Activated CD8-positive, alpha-beta T cell treated with anti-CD3 and anti-CD28 coated beads, Interleukin-2, amount 10 ng/mL, durations not matched to agents 7 days and 5 days (primary cell): ENCODE data around the gene WASF3. TPM values are rescaled to one million over a fixed set of nuclear protein-coding genes. Genes with fewer than 3 reads are reported as not detected.

ENCODE experiments used
- ATAC-seq: fragments of 150-1000 bp; cut with Tn5 transposase; one replicate; pipeline ENCODE4 v1.10.0; 2021; ENCODE audit warnings: moderate library complexity
- CTCF ChIA-PET: fragments of 350-600 bp; sonication (Branson Sonifier 250); formaldehyde crosslinking; loops from one replicate; lab custom pipeline; 2021; ENCODE audit warnings: antibody characterized with exemption; lab: Charles Lee
- POLR2A ChIA-PET: fragments of 350-600 bp; sonication (Branson Sonifier 250); formaldehyde crosslinking; loops from one replicate; lab custom pipeline; 2021; ENCODE audit warnings: antibody characterized with exemption; lab: Charles Lee
- DNase-seq: peaks from one replicate; pipeline ENCODE4 v3.0.0-alpha.2; 2020
- H3K27ac Mint-ChIP-seq: one replicate; pipeline ENCODE4 v1.8.0; 2021; ENCODE audit warnings: mild to moderate bottlenecking, mixed read lengths
- H3K27me3 Mint-ChIP-seq: one replicate; pipeline ENCODE4 v1.8.0; 2021; ENCODE audit warnings: low read depth, mixed read lengths
- H3K36me3 Mint-ChIP-seq: one replicate; pipeline ENCODE4 v1.8.0; 2021; ENCODE audit warnings: low read depth, mixed read lengths
- H3K4me1 Mint-ChIP-seq: one replicate; pipeline ENCODE4 v1.8.0; 2021; ENCODE audit warnings: low read depth, mixed read lengths
- H3K4me3 Mint-ChIP-seq: one replicate; pipeline ENCODE4 v1.8.0; 2021; ENCODE audit warnings: mild to moderate bottlenecking, mixed read lengths
- H3K9me3 Mint-ChIP-seq: one replicate; pipeline ENCODE4 v1.8.0; 2022; ENCODE audit warnings: mixed read lengths; ENCODE audit not compliant: insufficient read depth
- total RNA-seq, 2 experiments: library from RNA; stranded (reverse); gene quantifications; one replicate each; pipeline ENCODE4 v1.2.3, GENCODE V29; 2021

The WASF3 gene
- total RNA-seq: not detected

DNA sequence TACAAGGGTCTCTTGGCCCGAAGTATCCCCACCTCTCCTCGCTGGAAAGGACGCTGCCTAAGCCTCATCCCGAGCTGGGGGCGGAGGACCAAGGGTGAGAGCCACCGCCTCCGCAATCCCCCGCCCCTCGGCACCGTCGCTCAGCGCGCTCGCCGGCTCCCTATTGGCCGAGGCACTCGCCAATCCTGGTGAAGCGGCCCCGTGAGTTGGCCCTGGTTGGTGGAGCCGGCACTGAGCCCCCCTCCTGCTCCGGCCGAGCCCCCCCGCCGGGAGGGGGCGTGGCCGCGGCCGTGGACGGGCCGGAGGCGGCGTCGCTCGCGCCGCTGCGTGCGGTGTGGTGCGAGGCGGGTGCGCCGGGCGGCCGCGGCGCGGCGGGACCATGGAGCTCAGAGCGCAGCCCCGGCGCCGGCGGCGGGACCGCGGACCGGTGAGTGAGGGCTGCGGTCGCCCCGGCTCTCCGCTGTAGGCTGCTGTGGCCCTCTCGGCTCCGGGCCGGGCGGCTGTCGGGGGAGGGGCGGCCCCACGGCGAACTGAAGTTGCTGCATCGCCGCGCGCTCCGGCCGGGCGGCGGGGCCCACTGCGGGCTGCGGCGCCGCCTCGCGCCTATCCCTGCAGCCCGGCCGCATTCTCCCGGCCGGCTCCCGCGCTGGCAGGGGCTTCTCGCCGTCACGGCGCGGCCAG, at the start of gene WASF3:
WASF3 (plus strand) TSS at position 291 of the 681 bp plus-strand sequence. CDS start 84,588 bp downstream, outside the sequence.
- ATAC-seq (peak; percentile 94), DNase-seq (peak; percentile 62)
- ChIA-PET POLR2A (no interaction called here), CTCF (no interaction called here)
- Mint-ChIP-seq H3K4me1 (peaks cover 3% of the 10 kb centered on the region), H3K9me3 (peaks cover 3% of the 10 kb centered on the region), H3K27me3 (peaks cover 40% of the 10 kb centered on the region), H3K36me3 (no peaks in the 10 kb centered on the region), H3K4me3 (peak within 1 kb of the TSS; percentile 49), H3K27ac (no peak within 1 kb of the TSS)

GRCh38 chr13:26508885-26509284, 48.6 kb upstream of the WASF3 start:
- Mint-ChIP-seq H3K4me3 (no peak overlapping the region), H3K9me3 (peaks cover 12% of the 10 kb centered on the region), H3K27ac (no peak overlapping the region), H3K36me3 (no peaks in the 10 kb centered on the region), H3K27me3 (peaks cover 3% of the 10 kb centered on the region), H3K4me1 (no peaks in the 10 kb centered on the region)
- no peak for DNase-seq
- ChIA-PET POLR2A (no interaction called here), CTCF (no interaction called here)
- no peak for ATAC-seq

- no peaks in the 10 kb centered on the region for H3K4me1 Mint-ChIP-seq
- DNase-seq (no peak), ATAC-seq (no peak)
- H3K27me3 Mint-ChIP-seq: peaks cover 3% of the 10 kb centered on the region
- H3K36me3 Mint-ChIP-seq: no peaks in the 10 kb centered on the region
- POLR2A ChIA-PET: no interaction called here
- H3K9me3 Mint-ChIP-seq: peaks cover 12% of the 10 kb centered on the region
- CTCF ChIA-PET: no interaction called here
- H3K27ac Mint-ChIP-seq: no peak overlapping the region
- no peak overlapping the region for H3K4me3 Mint-ChIP-seq
Observed at GRCh38 chr13:26509491-26509890, 48.0 kb upstream of the WASF3 start.

- Mint-ChIP-seq H3K27ac (no peak overlapping the region), H3K27me3 (peaks cover 12% of the 10 kb centered on the region), H3K4me1 (no peaks in the 10 kb centered on the region), H3K4me3 (no peak overlapping the region), H3K9me3 (peaks cover 9% of the 10 kb centered on the region), H3K36me3 (no peaks in the 10 kb centered on the region)
- ATAC-seq (no peak), DNase-seq (no peak)
- ChIA-PET CTCF (no interaction called here), POLR2A (no interaction called here)
Observed at GRCh38 chr13:26513931-26514330, 43.6 kb upstream of the WASF3 start.

DNA sequence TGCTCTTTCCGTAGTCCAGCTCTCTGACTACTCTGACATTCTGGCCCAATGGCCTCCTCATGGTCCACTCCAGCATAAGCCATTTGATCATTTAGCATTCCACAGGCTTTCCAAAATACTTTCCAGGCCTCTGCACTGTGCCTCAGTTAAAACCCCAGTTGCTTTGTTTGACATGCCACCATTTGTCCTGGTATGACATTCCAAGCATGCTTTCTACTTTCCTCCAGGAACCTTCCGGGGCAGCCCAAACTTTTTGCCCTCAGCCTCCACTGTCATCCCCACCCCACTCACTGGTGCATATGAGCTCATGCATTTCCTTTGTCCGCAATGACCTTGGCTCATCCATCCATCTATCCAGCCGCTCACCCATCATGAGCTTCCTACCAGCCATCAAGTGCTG, 41.8 kb upstream of the WASF3 start:
- Mint-ChIP-seq H3K9me3 (no peaks in the 10 kb centered on the region), H3K27me3 (peaks cover 12% of the 10 kb centered on the region), H3K4me1 (no peaks in the 10 kb centered on the region), H3K36me3 (no peaks in the 10 kb centered on the region), H3K4me3 (no peak overlapping the region), H3K27ac (no peak overlapping the region)
- ChIA-PET CTCF (no interaction called here), POLR2A (no interaction called here)
- ATAC-seq (no peak), DNase-seq (no peak)

GRCh38 chr13:26517936-26518335, 39.5 kb upstream of the WASF3 start:
- ChIA-PET POLR2A (no interaction called here), CTCF (interaction anchor here (0.9 kb wide), 1 partner anchor 15 kb away, joined by 5 read pairs; no protein-coding TSS in a partner anchor)
- no peaks in the 10 kb centered on the region for H3K4me1 Mint-ChIP-seq
- DNase-seq (no peak), ATAC-seq (no peak)
- H3K27me3 Mint-ChIP-seq: peaks cover 9% of the 10 kb centered on the region
- no peak overlapping the region for H3K4me3 Mint-ChIP-seq
- no peaks in the 10 kb centered on the region for H3K36me3 Mint-ChIP-seq
- no peak overlapping the region for H3K27ac Mint-ChIP-seq
- no peaks in the 10 kb centered on the region for H3K9me3 Mint-ChIP-seq

GRCh38 chr13:26518451-26518959, 39.0 kb upstream of the WASF3 start:
- no peaks in the 10 kb centered on the region for H3K9me3 Mint-ChIP-seq
- H3K27me3 Mint-ChIP-seq: peaks cover 9% of the 10 kb centered on the region
- no peaks in the 10 kb centered on the region for H3K36me3 Mint-ChIP-seq
- no peak overlapping the region for H3K4me3 Mint-ChIP-seq
- ATAC-seq (no peak), DNase-seq (no peak)
- POLR2A ChIA-PET: no interaction called here
- H3K27ac Mint-ChIP-seq: no peak overlapping the region
- no peaks in the 10 kb centered on the region for H3K4me1 Mint-ChIP-seq
- CTCF ChIA-PET: interaction anchor here (0.8 to 0.9 kb wide), 2 partner anchors 15 to 333 kb away, joined by 3 to 5 read pairs; no protein-coding TSS in a partner anchor

- Mint-ChIP-seq H3K4me3 (no peak overlapping the region), H3K27ac (no peak overlapping the region), H3K4me1 (no peaks in the 10 kb centered on the region), H3K36me3 (no peaks in the 10 kb centered on the region), H3K9me3 (no peaks in the 10 kb centered on the region), H3K27me3 (peaks cover 3% of the 10 kb centered on the region)
- DNase-seq (no peak), ATAC-seq (no peak)
- CTCF ChIA-PET: no interaction called here
- POLR2A ChIA-PET: interaction anchor here (1.1 kb wide), 1 partner anchor 239 kb away, joined by 3 read pairs; no protein-coding TSS in a partner anchor
Observed at GRCh38 chr13:26522571-26522970, 34.9 kb upstream of the WASF3 start.

- ATAC-seq (no peak), DNase-seq (no peak)
- Mint-ChIP-seq H3K4me1 (no peaks in the 10 kb centered on the region), H3K27ac (no peak overlapping the region), H3K9me3 (no peaks in the 10 kb centered on the region), H3K27me3 (peaks cover 3% of the 10 kb centered on the region), H3K4me3 (no peak overlapping the region), H3K36me3 (no peaks in the 10 kb centered on the region)
- ChIA-PET POLR2A (no interaction called here), CTCF (no interaction called here)
Observed at GRCh38 chr13:26523007-26523406, 34.5 kb upstream of the WASF3 start.

GRCh38 chr13:26525528-26525927, 32.0 kb upstream of the WASF3 start:
- no peak overlapping the region for H3K4me3 Mint-ChIP-seq
- no peaks in the 10 kb centered on the region for H3K4me1 Mint-ChIP-seq
- DNase-seq (no peak), ATAC-seq (no peak)
- CTCF ChIA-PET: no interaction called here
- H3K27me3 Mint-ChIP-seq: no peaks in the 10 kb centered on the region
- H3K36me3 Mint-ChIP-seq: no peaks in the 10 kb centered on the region
- POLR2A ChIA-PET: no interaction called here
- H3K9me3 Mint-ChIP-seq: no peaks in the 10 kb centered on the region
- no peak overlapping the region for H3K27ac Mint-ChIP-seq

DNA sequence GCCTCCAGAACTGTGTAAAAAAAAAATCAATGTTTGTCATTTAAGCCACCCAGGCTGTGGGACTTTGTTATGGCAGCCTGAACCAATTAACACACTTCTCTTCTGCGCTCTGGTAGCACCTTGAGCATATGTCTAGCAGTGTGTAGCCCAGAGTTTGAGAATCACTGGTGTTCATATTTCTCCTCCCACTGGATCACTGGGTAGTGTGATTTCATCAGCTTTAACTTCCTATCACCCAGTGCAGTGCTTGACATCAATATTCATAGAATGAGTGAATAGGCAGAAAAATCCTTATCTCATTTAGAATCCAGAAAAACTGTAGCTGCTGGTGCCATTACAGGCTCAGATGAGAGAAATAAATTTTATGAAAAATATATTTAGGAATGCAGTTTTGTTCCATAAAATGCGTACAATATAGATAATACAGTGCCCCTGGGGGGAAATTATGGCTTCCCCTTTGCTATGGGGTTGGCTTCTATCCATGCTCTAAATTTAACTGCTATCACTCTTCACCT, 30.7 kb upstream of the WASF3 start:
- Mint-ChIP-seq H3K4me3 (no peak overlapping the region), H3K9me3 (no peaks in the 10 kb centered on the region), H3K27ac (no peak overlapping the region), H3K27me3 (no peaks in the 10 kb centered on the region), H3K36me3 (no peaks in the 10 kb centered on the region), H3K4me1 (no peaks in the 10 kb centered on the region)
- ChIA-PET POLR2A (no interaction called here), CTCF (no interaction called here)
- no peak for ATAC-seq
- DNase-seq: no peak

DNA sequence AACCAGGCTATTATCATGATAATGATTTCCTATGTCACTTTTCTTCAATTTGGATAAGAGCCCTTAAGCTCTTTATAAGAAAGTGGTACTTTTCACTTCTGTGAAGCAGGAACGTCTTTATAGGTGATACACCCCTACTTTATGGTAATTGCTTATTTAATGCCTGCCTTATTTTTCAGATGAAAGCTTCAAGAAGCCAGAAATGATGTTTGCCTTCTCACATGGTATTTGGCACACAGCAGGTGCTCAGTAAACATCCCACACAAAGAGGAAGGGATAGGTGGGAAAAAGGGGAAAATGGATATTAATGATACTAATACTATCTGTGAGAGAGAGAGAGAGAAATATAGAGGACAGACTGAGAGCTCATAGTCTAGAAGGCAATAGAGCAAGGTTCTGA, 29.0 kb upstream of the WASF3 start:
- DNase-seq (no peak), ATAC-seq (no peak)
- no peaks in the 10 kb centered on the region for H3K27me3 Mint-ChIP-seq
- no peaks in the 10 kb centered on the region for H3K36me3 Mint-ChIP-seq
- ChIA-PET POLR2A (no interaction called here), CTCF (no interaction called here)
- H3K4me1 Mint-ChIP-seq: no peaks in the 10 kb centered on the region
- no peak overlapping the region for H3K27ac Mint-ChIP-seq
- H3K4me3 Mint-ChIP-seq: no peak overlapping the region
- no peaks in the 10 kb centered on the region for H3K9me3 Mint-ChIP-seq
